Islet precursor cell (in vitro differentiated cells): Measurements from ENCODE around the gene UGT8.
"Not testable (repeated sequence)": the region's sequence is repeated elsewhere in the genome, so short reads cannot be mapped to it uniquely, and the experiment has no call there.

Experiments
- DNase-seq: peaks from one replicate; pipeline ENCODE4 v3.0.0-alpha.2; 2018

The UGT8 gene

GRCh38 chr4:114598191-114599121 is at the start of gene UGT8:
Gene UGT8, plus strand, starts transcription at chr4:114598807. Its CDS starts 24,074 bp downstream, at chr4:114622881.
- DNase-seq = peak; percentile 81

GRCh38 chr4:114549638-114550037 is 49.0 kb upstream of the UGT8 start:
- no peak for DNase-seq

GRCh38 chr4:114558446-114559020 is 40.1 kb upstream of the UGT8 start:
- no peak for DNase-seq

- no peak for DNase-seq
Observed at GRCh38 chr4:114561590-114561989, 37.0 kb upstream of the UGT8 start.

GRCh38 chr4:114562176-114562904 is 36.3 kb upstream of the UGT8 start:
- DNase-seq = no peak

GRCh38 chr4:114563536-114564315 is 34.9 kb upstream of the UGT8 start:
- peak; percentile 73 for DNase-seq

- no peak for DNase-seq
Observed at GRCh38 chr4:114577386-114577785, 21.2 kb upstream of the UGT8 start.

GRCh38 chr4:114582621-114583020 is 16.0 kb upstream of the UGT8 start:
- DNase-seq = no peak

- DNase-seq = no peak
Observed at GRCh38 chr4:114588305-114588704, 10.3 kb upstream of the UGT8 start.

- DNase-seq = not testable (repeated sequence)
Observed at GRCh38 chr4:114590360-114590759, 8.2 kb upstream of the UGT8 start.

- no peak for DNase-seq
Observed at GRCh38 chr4:114593526-114593925, 5.1 kb upstream of the UGT8 start.

GRCh38 chr4:114595207-114595606 is 3.4 kb upstream of the UGT8 start:
- DNase-seq = no peak

- no peak for DNase-seq
Observed at GRCh38 chr4:114595921-114596320, 2.7 kb upstream of the UGT8 start.

- DNase-seq = no peak
Observed at GRCh38 chr4:114597410-114598115, 1.0 kb upstream of the UGT8 start.

- DNase-seq = peak; percentile 56
Observed at GRCh38 chr4:114599231-114599902, 760 bp downstream of the UGT8 start.

GRCh38 chr4:114599903-114600552 is 1.4 kb downstream of the UGT8 start:
- no peak for DNase-seq

GRCh38 chr4:114600672-114601071 is 2.1 kb downstream of the UGT8 start:
- no peak for DNase-seq

- no peak for DNase-seq
Observed at GRCh38 chr4:114601304-114602052, 2.9 kb downstream of the UGT8 start.

- no peak for DNase-seq
Observed at GRCh38 chr4:114603497-114603896, 4.9 kb downstream of the UGT8 start.

GRCh38 chr4:114606245-114606644 is 7.6 kb downstream of the UGT8 start:
- DNase-seq = no peak
